GM23338 (cell line): ENCODE data around the gene PADI1. TPM values are rescaled to one million over a fixed set of nuclear protein-coding genes. Genes with fewer than 3 reads are reported as not detected.

Experiments used
- ATAC-seq: fragments of 200-7000 bp; cut with Tn5 transposase; 3 replicates; pipeline ENCODE4 v1.9.1; 2020
- DNase-seq: peaks from one replicate; pipeline ENCODE4 v3.0.0-alpha.2; 2015; ENCODE audit warnings: low spot score
- H2AFZ ChIP-seq: fragments of 200-600 bp; sonication (generic); 2 replicates; pipeline ENCODE4 v1.8.0; 2016; ENCODE audit warnings: antibody characterized with exemption, mild to moderate bottlenecking, moderate library complexity
- H3F3A ChIP-seq: fragments of 200-600 bp; sonication (generic); replicated peaks from 2 replicates; pipeline ENCODE4 v1.8.0; 2017; ENCODE audit warnings: antibody characterized with exemption, mixed run types, low read depth
- H3K27ac ChIP-seq: fragments of 200-600 bp; sonication (generic); 2 replicates; pipeline ENCODE4 v1.6.1; 2016; ENCODE audit warnings: low read depth
- H3K27me3 ChIP-seq: fragments of 200-600 bp; sonication (generic); 2 replicates; pipeline ENCODE4 v1.8.0; 2016; ENCODE audit warnings: mild to moderate bottlenecking, mixed run types, moderate library complexity; ENCODE audit not compliant: insufficient read depth
- H3K36me3 ChIP-seq: fragments of 200-600 bp; sonication (generic); 2 replicates; pipeline ENCODE4 v1.8.0; 2016; ENCODE audit warnings: mild to moderate bottlenecking; ENCODE audit not compliant: insufficient read depth
- H3K4me1 ChIP-seq: fragments of 200-600 bp; sonication (generic); 2 replicates; pipeline ENCODE4 v1.8.0; 2016; ENCODE audit warnings: mild to moderate bottlenecking, moderate library complexity; ENCODE audit not compliant: insufficient read depth
- H3K4me2 ChIP-seq: fragments of 200-600 bp; sonication (generic); 2 replicates; pipeline ENCODE4 v1.7.1; 2017; ENCODE audit warnings: mixed run types
- H3K4me3 ChIP-seq: fragments of 200-600 bp; sonication (generic); 2 replicates; pipeline ENCODE4 v1.6.1; 2016; ENCODE audit warnings: mixed run types
- H3K79me2 ChIP-seq: fragments of 200-600 bp; sonication (generic); replicated peaks from 2 replicates; pipeline ENCODE4 v1.8.0; 2017; ENCODE audit warnings: mild to moderate bottlenecking; ENCODE audit not compliant: insufficient read depth
- H3K9me2 ChIP-seq: fragments of 200-600 bp; sonication (generic); 2 replicates; pipeline ENCODE4 v1.8.0; 2017; ENCODE audit not compliant: insufficient read depth
- H4K20me1 ChIP-seq: fragments of 200-600 bp; sonication (generic); replicated peaks from 2 replicates; pipeline ENCODE4 v1.8.0; 2017; ENCODE audit warnings: mild to moderate bottlenecking; ENCODE audit not compliant: insufficient read depth
- H3K27ac Mint-ChIP-seq: 2 replicates; pipeline ENCODE4 v1.8.0; 2020; ENCODE audit warnings: inconsistent platforms, mild to moderate bottlenecking, moderate library complexity, mixed read lengths
- H3K27me3 Mint-ChIP-seq: 3 replicates; pipeline ENCODE4 v1.8.0; 2022; ENCODE audit warnings: low read depth, mild to moderate bottlenecking, moderate library complexity, mixed read lengths, inconsistent platforms; ENCODE audit not compliant: insufficient read depth, poor library complexity
- H3K36me3 Mint-ChIP-seq: 3 replicates; pipeline ENCODE4 v1.8.0; 2021; ENCODE audit warnings: low read depth, mild to moderate bottlenecking, inconsistent platforms, moderate library complexity, mixed read lengths
- H3K4me1 Mint-ChIP-seq: 3 replicates; pipeline ENCODE4 v1.8.0; 2020; ENCODE audit warnings: mild to moderate bottlenecking, inconsistent platforms, mixed read lengths
- H3K4me3 Mint-ChIP-seq: 3 replicates; pipeline ENCODE4 v1.8.0; 2021; ENCODE audit warnings: moderate library complexity, mild to moderate bottlenecking, inconsistent platforms, mixed read lengths
- H3K9me3 Mint-ChIP-seq: 3 replicates; pipeline ENCODE4 v1.8.0; 2020; ENCODE audit warnings: moderate library complexity, mild to moderate bottlenecking, inconsistent platforms, mixed read lengths
- CREB1 ChIP-seq: fragments of 250-450 bp; sonication (Bioruptor Pico); IDR thresholded peaks from 2 replicates; pipeline ENCODE4 v1.5.0; 2020; ENCODE audit warnings: low read depth, mild to moderate bottlenecking, moderate library complexity
- ETS1 ChIP-seq: IDR thresholded peaks from 2 replicates; pipeline ENCODE4 v1.6.1; 2016; ENCODE audit warnings: antibody characterized with exemption
- EZH2 ChIP-seq: fragments of 200-600 bp; sonication (generic); IDR thresholded peaks from one replicate; pipeline ENCODE4 v1.8.0; 2017; ENCODE audit warnings: antibody characterized with exemption, mild to moderate bottlenecking, low read depth; ENCODE audit not compliant: unreplicated experiment
- EZH2phosphoT487 ChIP-seq: fragments of 200-600 bp; sonication (generic); IDR thresholded peaks from one replicate; pipeline ENCODE4 v1.8.1; 2018; ENCODE audit warnings: antibody characterized with exemption; ENCODE audit not compliant: unreplicated experiment
- POLR2AphosphoS5 ChIP-seq: IDR thresholded peaks from 2 replicates; pipeline ENCODE4 v1.6.1; 2016; ENCODE audit warnings: antibody characterized with exemption, low read depth
- REST ChIP-seq: IDR thresholded peaks from one replicate; pipeline ENCODE4 v1.6.1; 2018; ENCODE audit warnings: antibody characterized with exemption; ENCODE audit not compliant: unreplicated experiment
- ZNF331 ChIP-seq: fragments of 250-450 bp; sonication (Bioruptor Pico); IDR thresholded peaks from 2 replicates; pipeline ENCODE4 v1.5.0; 2020; ENCODE audit warnings: low read depth, mild to moderate bottlenecking, moderate library complexity
- ZNF462 ChIP-seq: fragments of 250-450 bp; sonication (Bioruptor Pico); IDR thresholded peaks from 2 replicates; pipeline ENCODE4 v1.5.0; 2020; ENCODE audit warnings: mild to moderate bottlenecking, moderate library complexity
- polyA plus RNA-seq: library from polyadenylated mRNA; unstranded; fragments of >200 nt; fragmentation: Nextera tagmentation; extraction: Ambion mirVana; gene quantifications from 2 replicates; pipeline ENCODE4 v1.2.1, GENCODE V29; 2016
- total RNA-seq: library from RNA; depleted of rRNA; stranded (reverse); fragments of >200 nt; shearing (Covaris generic); gene quantifications from 2 replicates; pipeline ENCODE4 v1.2.3, GENCODE V29; 2014

The PADI1 gene
- total and polyA plus RNA-seq, 2 experiments from 2014 or later, result 0.26 to 0.28 TPM

- Histone ChIP-seq H3K4me2 (no peak overlapping the region), H3K27ac (no peak overlapping the region), H4K20me1 (no peaks in the 10 kb centered on the region), H2AFZ (0 out of 2 replicates have a peak overlapping the region, but pooled peaks have one; percentile 94), H3K9me2 (no peaks in the 10 kb centered on the region), H3K4me3 (no peak overlapping the region), H3K79me2 (no peaks in the 10 kb centered on the region), H3K4me1 (peaks cover 5% of the 10 kb centered on the region), H3K36me3 (no peaks in the 10 kb centered on the region), H3K27me3 (no peaks in the 10 kb centered on the region), H3F3A (no peaks in the 10 kb centered on the region)
- Mint-ChIP-seq H3K27ac (no peak overlapping the region), H3K4me1 (peaks cover 8% of the 10 kb centered on the region), H3K36me3 (no peaks in the 10 kb centered on the region), H3K27me3 (peaks cover 9% of the 10 kb centered on the region), H3K9me3 (peaks cover 13% of the 10 kb centered on the region), H3K4me3 (no peak overlapping the region)
- no peak for DNase-seq
- TF ChIP-seq EZH2phosphoT487, result no peak
- TF ChIP-seq ETS1, result no peak
- TF ChIP-seq POLR2AphosphoS5, result no peak
- TF ChIP-seq CREB1 (CRISPR knock-in tag), result no peak
- TF ChIP-seq REST, result no peak
- no peak for TF ChIP-seq EZH2
- no peak for TF ChIP-seq ZNF331
- TF ChIP-seq ZNF462 (CRISPR knock-in tag), result no peak
- ATAC-seq, result no peak; the same call in 2 of the 3 replicates
Measured at GRCh38 chr1:17186216-17186909, 18.6 kb upstream of the PADI1 start.
